Liver (tissue), 3 donors: ENCODE data around the gene TSPAN18.

ENCODE experiments used
- ATF3 ChIP-seq: IDR thresholded peaks from 2 replicates; pipeline ENCODE4 v1.6.1; 2016; ENCODE audit warnings: antibody characterized with exemption
- CTCF ChIP-seq: fragments of 150-350 bp; IDR thresholded peaks from 2 replicates; pipeline ENCODE4 v1.5.1; 2017; ENCODE audit warnings: improper control_type of control experiment, low read depth, low read length; ENCODE audit not compliant: missing input control
- EGR1 ChIP-seq, 2 donors: IDR thresholded peaks; 2 replicates each; pipeline ENCODE4 v1.6.1; 2016 to 2018; ENCODE audit warnings: antibody characterized with exemption in 2 of 2, low read depth in 2 of 2
- FOXA2 ChIP-seq: IDR thresholded peaks from 2 replicates; pipeline ENCODE4 v1.6.1; 2016; ENCODE audit warnings: antibody characterized with exemption
- GABPA ChIP-seq, 2 donors: IDR thresholded peaks in 1 of 2; conservative IDR thresholded peaks in 1 of 2; 2 replicates each; pipeline ENCODE4 v1.6.1; 2016; ENCODE audit warnings: antibody characterized with exemption in 2 of 2, mild to moderate bottlenecking in 1 of 2, moderate library complexity in 1 of 2
- HNF4G ChIP-seq: IDR thresholded peaks from 2 replicates; pipeline ENCODE4 v1.6.1; 2016; ENCODE audit warnings: antibody characterized with exemption
- MAX ChIP-seq: IDR thresholded peaks from 2 replicates; pipeline ENCODE4 v1.6.1; 2016; ENCODE audit warnings: antibody characterized with exemption
- NR2F2 ChIP-seq: IDR thresholded peaks from 2 replicates; pipeline ENCODE4 v1.6.1; 2016; ENCODE audit warnings: antibody characterized with exemption
- RAD21 ChIP-seq, 2 donors: IDR thresholded peaks; 2 replicates each; pipeline ENCODE4 v1.6.1; 2016; ENCODE audit warnings: antibody characterized with exemption in 2 of 2, mild to moderate bottlenecking in 2 of 2
- REST ChIP-seq: IDR thresholded peaks from 2 replicates; pipeline ENCODE4 v1.6.1; 2016; ENCODE audit warnings: antibody characterized with exemption, mild to moderate bottlenecking
- RXRA ChIP-seq, 2 donors: IDR thresholded peaks; 2 replicates each; pipeline ENCODE4 v1.6.1; 2017 to 2018; ENCODE audit warnings: antibody characterized with exemption in 2 of 2, mild to moderate bottlenecking in 1 of 2
- SP1 ChIP-seq: IDR thresholded peaks from 2 replicates; pipeline ENCODE4 v1.6.1; 2018; ENCODE audit warnings: antibody characterized with exemption, mild to moderate bottlenecking
- TAF1 ChIP-seq: conservative IDR thresholded peaks from 2 replicates; pipeline ENCODE4 v1.6.1; 2016; ENCODE audit warnings: antibody characterized with exemption, mild to moderate bottlenecking
- ZBTB33 ChIP-seq: IDR thresholded peaks from 2 replicates; pipeline ENCODE4 v1.6.1; 2016; ENCODE audit warnings: antibody characterized with exemption
- donor health status: healthy.
- donor health status: healthy.

GRCh38 chr11:44959064-44959463, 232.3 kb downstream of the TSPAN18 start:
- TF ChIP-seq CTCF (no peak), RAD21 (IDR thresholded peaks at IDR 0.05) (no peak), MAX (no peak), REST (no peak), ATF3 (no peak), TAF1 (no peak), EGR1 (IDR thresholded peaks at IDR 0.05; ENCODE audit: low read depth in 2 of 2) (no peak), HNF4G (no peak), ZBTB33 (no peak), GABPA (IDR thresholded peaks at IDR 0.05 in 1 of 2, conservative IDR thresholded peaks at IDR 0.05 in 1 of 2) (no peak), SP1 (no peak), FOXA2 (no peak), RXRA (IDR thresholded peaks at IDR 0.05) (no peak), NR2F2 (no peak)
